Neutrophil (primary cell): ENCODE data around the gene MPL.

ENCODE experiments used
- H3K27ac ChIP-seq: fragments of 200-600 bp; sonication (generic); 2 replicates; pipeline ENCODE4 v1.5.1; 2016; ENCODE audit warnings: mild to moderate bottlenecking, moderate library complexity
- H3K27me3 ChIP-seq: fragments of 200-600 bp; sonication (generic); 2 replicates; pipeline ENCODE4 v1.6.0; 2016; ENCODE audit warnings: mild to moderate bottlenecking
- H3K36me3 ChIP-seq: fragments of 200-600 bp; sonication (generic); 2 replicates; pipeline ENCODE4 v1.5.1; 2017
- H3K4me1 ChIP-seq, 2 experiments: fragments of 200-600 bp in 1 of 2; sonication (generic) in 1 of 2; 1 replicate in 1 of 2; 2 replicates in 1 of 2; pipeline versions ENCODE4 v1.5.1 to v1.6.1; 2013 to 2016; ENCODE audit warnings: low read depth in 1 of 2, low read length in 1 of 2, mild to moderate bottlenecking in 1 of 2, moderate library complexity in 1 of 2; ENCODE audit not compliant: control insufficient read depth in 1 of 2, insufficient read depth in 1 of 2
- H3K4me3 ChIP-seq, 2 experiments: fragments of 200-600 bp in 1 of 2; sonication (generic) in 1 of 2; 1 replicate in 1 of 2; 2 replicates in 1 of 2; pipeline ENCODE4 v1.5.1; 2013 to 2016; ENCODE audit warnings: low read depth in 1 of 2, low read length in 1 of 2, mild to moderate bottlenecking in 1 of 2, moderate library complexity in 1 of 2
- H3K9me3 ChIP-seq: fragments of 200-600 bp; sonication (generic); 2 replicates; pipeline ENCODE4 v1.5.1; 2016
- TF ChIP-seq, protein P1 (sequence below): fragments of 200-600 bp; sonication (generic); IDR thresholded peaks from 2 replicates; pipeline ENCODE4 v1.5.1; 2016; ENCODE audit warnings: antibody characterized with exemption

MPL gene

DNA sequence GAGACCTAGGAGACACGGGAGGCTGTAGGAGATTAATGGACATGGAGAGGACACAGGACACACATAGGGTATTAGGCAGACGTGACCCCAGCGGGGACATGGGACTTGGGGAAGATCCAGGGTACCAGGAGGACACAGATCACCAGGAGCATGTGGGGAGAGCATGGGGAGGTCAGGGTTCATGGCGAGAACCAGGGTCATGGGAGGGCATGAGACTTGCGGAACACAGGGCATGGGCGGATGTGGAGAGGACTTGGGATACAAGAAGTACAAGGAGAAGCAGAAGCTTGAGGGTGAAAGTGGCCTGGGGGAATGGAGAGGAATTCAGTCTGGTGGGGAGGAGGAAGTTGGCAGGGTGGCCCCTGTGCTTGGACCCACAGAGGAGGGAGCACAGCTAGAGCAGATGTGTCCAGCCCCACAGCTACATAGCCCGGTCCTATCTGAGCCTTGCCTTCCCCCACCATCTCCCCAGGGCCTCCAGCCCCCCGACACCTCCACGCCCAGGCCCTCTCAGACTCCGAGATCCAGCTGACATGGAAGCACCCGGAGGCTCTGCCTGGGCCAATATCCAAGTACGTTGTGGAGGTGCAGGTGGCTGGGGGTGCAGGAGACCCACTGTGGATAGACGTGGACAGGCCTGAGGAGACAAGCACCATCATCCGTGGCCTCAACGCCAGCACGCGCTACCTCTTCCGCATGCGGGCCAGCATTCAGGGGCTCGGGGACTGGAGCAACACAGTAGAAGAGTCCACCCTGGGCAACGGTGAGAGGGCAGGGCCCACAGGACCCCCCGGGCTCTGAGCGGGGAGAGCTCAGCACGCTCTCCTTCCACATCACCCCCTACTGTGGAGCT is 24.7 kb upstream of the MPL start:
- TF ChIP-seq, protein P1, sequence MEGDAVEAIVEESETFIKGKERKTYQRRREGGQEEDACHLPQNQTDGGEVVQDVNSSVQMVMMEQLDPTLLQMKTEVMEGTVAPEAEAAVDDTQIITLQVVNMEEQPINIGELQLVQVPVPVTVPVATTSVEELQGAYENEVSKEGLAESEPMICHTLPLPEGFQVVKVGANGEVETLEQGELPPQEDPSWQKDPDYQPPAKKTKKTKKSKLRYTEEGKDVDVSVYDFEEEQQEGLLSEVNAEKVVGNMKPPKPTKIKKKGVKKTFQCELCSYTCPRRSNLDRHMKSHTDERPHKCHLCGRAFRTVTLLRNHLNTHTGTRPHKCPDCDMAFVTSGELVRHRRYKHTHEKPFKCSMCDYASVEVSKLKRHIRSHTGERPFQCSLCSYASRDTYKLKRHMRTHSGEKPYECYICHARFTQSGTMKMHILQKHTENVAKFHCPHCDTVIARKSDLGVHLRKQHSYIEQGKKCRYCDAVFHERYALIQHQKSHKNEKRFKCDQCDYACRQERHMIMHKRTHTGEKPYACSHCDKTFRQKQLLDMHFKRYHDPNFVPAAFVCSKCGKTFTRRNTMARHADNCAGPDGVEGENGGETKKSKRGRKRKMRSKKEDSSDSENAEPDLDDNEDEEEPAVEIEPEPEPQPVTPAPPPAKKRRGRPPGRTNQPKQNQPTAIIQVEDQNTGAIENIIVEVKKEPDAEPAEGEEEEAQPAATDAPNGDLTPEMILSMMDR = no peak
- no peak overlapping the region for H3K4me3 ChIP-seq
- H3K4me1 ChIP-seq = no peaks in the 10 kb centered on the region
- H3K27me3 ChIP-seq = no peaks in the 10 kb centered on the region
- no peaks in the 10 kb centered on the region for H3K36me3 ChIP-seq
- no peak overlapping the region for H3K27ac ChIP-seq
- H3K9me3 ChIP-seq = no peaks in the 10 kb centered on the region

DNA sequence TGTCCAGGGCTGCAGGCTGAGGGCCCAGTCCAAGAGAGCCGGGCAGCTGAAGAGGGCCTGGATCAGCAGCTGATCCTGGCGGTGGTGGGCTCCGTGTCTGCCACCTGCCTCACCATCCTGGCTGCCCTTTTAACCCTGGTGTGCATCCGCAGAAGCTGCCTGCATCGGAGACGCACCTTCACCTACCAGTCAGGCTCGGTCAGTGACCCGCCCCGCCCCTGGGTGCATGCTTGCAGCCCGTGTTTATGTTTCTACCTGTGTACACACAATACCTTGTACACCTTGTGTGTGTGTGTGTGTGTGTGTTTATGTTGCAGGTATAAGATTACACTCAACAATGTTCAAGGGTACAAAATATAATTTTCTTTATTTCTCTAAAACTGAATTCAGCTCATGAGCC is 23.8 kb upstream of the MPL start:
- TF ChIP-seq, protein P1 = no peak
- Histone ChIP-seq H3K4me3 (no peak overlapping the region), H3K9me3 (no peaks in the 10 kb centered on the region), H3K27ac (no peak overlapping the region), H3K36me3 (no peaks in the 10 kb centered on the region), H3K4me1 (no peaks in the 10 kb centered on the region), H3K27me3 (no peaks in the 10 kb centered on the region)

DNA sequence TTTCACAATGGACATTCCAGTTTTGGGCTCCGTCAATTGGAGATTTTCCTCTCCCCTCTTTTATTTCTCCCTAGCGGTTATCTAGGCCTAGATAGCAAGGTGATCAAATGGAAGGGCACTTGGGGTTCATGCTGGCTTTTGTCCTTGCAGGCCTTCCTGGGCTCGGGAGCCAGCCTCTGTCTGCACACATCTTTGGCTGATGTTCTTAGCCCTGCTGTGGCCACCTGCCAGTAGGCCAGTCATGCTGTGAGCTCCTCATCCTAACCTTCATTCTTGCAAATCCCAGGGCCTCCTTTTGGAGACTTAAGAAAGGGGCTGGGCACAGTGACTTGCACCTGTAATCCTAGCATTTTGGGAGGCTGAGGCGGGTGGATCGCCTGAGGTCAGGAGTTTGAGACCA is 23.4 kb upstream of the MPL start:
- Histone ChIP-seq H3K4me3 (no peak overlapping the region), H3K4me1 (no peaks in the 10 kb centered on the region), H3K36me3 (no peaks in the 10 kb centered on the region), H3K27me3 (no peaks in the 10 kb centered on the region), H3K9me3 (no peaks in the 10 kb centered on the region), H3K27ac (no peak overlapping the region)
- TF ChIP-seq, protein P1 = no peak

DNA sequence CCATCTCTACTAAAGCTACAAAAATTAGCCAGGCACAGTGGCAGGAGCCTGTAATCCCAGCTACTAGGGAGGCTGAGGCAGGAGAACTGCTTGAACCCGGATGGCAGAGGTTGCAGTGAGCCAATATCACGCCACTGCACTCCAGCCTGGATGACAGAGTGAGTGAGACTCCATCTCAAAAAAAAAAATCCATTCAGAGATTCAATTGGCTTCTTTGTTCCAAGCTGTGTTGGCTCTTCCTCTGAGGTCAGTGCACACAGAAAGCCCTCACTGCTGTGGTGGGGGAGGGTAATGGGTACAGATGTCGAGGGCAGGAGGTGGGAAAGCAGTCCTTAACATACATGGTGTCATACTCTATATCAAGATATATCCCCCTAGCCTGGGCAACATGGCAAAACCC is 22.1 kb upstream of the MPL start:
- Histone ChIP-seq H3K4me1 (no peaks in the 10 kb centered on the region), H3K27ac (no peak overlapping the region), H3K36me3 (no peaks in the 10 kb centered on the region), H3K9me3 (no peaks in the 10 kb centered on the region), H3K27me3 (no peaks in the 10 kb centered on the region), H3K4me3 (no peak overlapping the region)
- TF ChIP-seq, protein P1 = no peak

DNA sequence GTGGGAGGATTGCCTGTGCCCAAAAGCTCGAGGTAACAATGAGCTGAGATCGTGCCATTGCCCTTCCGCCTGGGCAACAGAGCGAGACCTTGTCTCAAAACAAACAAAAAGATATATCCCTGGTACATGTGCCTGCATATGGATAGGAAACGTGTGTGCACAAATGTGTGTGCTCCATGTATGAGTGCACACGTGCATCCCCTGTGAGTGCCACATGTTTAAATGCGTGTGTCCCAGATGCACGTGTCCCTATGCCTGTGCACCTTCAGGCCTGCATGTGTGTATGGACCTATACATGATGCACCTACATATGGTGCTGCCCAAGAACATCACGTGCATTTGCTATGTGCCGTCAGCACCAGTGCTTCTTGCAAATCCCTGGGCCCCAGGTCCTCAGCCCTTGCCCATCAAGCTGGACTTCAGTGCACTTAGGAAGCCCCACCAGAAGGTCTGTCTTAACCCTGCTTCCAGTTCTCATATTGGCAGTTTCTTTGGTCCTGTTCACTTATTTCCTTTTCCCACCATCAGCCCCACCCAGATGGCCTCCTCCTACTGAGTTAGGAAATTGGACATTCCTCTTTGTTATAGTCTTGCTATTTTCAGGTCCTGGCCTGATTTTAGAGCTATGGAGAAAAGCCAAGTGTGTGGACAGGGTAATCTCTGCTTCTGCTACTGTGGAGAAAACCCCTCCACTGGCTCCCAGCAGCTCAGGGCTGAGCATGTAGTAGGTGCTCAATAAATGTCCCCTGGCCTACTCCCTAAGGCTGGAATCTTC is 21.5 kb upstream of the MPL start:
- no peaks in the 10 kb centered on the region for H3K4me1 ChIP-seq
- H3K9me3 ChIP-seq = no peaks in the 10 kb centered on the region
- H3K27me3 ChIP-seq = no peaks in the 10 kb centered on the region
- TF ChIP-seq, protein P1 = no peak
- no peak overlapping the region for H3K4me3 ChIP-seq
- no peaks in the 10 kb centered on the region for H3K36me3 ChIP-seq
- no peak overlapping the region for H3K27ac ChIP-seq
